Chondrocyte (in vitro differentiated cells): Measurements from ENCODE around the gene VANGL1. TPM values are rescaled to one million over a fixed set of nuclear protein-coding genes. Genes with fewer than 3 reads are reported as not detected.

Experiments
- DNase-seq: peaks from one replicate; pipeline ENCODE4 v3.0.0; 2021; ENCODE audit warnings: mixed read lengths, low spot score
- H3K27ac Mint-ChIP-seq: one replicate; pipeline ENCODE4 v1.8.0; 2021; ENCODE audit warnings: mild to moderate bottlenecking, moderate library complexity, mixed read lengths; ENCODE audit not compliant: unreplicated experiment
- H3K27me3 Mint-ChIP-seq: 2 replicates; pipeline ENCODE4 v1.8.0; 2021; ENCODE audit warnings: low read depth, mixed read lengths
- H3K36me3 Mint-ChIP-seq: 2 replicates; pipeline ENCODE4 v1.8.0; 2021; ENCODE audit warnings: low read depth, mixed read lengths
- H3K4me1 Mint-ChIP-seq: 2 replicates; pipeline ENCODE4 v1.8.0; 2021; ENCODE audit warnings: low read depth, mild to moderate bottlenecking, mixed read lengths
- H3K4me3 Mint-ChIP-seq: one replicate; pipeline ENCODE4 v1.8.0; 2021; ENCODE audit warnings: mild to moderate bottlenecking, moderate library complexity, mixed read lengths; ENCODE audit not compliant: unreplicated experiment
- H3K9me3 Mint-ChIP-seq: 2 replicates; pipeline ENCODE4 v1.8.0; 2021; ENCODE audit warnings: low read depth, mixed read lengths
- total RNA-seq: library from RNA; stranded (reverse); gene quantifications from 3 replicates; pipeline ENCODE4 v1.2.1, GENCODE V29; 2021
- TF ChIP-seq, protein P1 (sequence below): fragments of 200-600 bp; sonication (generic); IDR thresholded peaks from 2 replicates; pipeline ENCODE4 v1.5.0; 2021; ENCODE audit warnings: antibody characterized with exemption, mild to moderate bottlenecking, moderate library complexity

VANGL1 gene
- total RNA-seq, 1 donor from 2014 or later = 16.2 TPM

DNA sequence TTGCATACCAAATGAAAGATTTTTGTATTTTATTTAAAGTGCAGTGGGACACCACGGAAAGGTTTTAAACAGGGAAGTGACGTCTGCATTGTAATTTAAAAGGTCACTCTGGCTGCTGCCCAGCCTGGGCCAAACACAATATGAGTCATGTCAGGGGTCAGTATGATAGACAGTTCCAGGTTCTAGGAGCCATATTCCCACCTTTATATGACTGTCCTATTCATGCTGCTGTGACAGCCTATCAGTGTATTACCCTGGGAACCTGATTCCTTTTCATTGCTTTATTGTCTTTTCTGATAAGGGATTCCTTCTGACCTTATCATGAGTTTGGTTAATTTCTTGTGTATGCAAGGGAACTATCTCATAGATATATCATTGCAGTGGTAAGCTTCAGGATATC, 5.3 kb downstream of the VANGL1 start:
- Mint-ChIP-seq H3K27me3 (no peaks in the 10 kb centered on the region), H3K27ac (no peak overlapping the region), H3K4me1 (peaks cover 14% of the 10 kb centered on the region), H3K4me3 (no peak overlapping the region), H3K9me3 (no peaks in the 10 kb centered on the region), H3K36me3 (no peaks in the 10 kb centered on the region)
- TF ChIP-seq, protein P1, sequence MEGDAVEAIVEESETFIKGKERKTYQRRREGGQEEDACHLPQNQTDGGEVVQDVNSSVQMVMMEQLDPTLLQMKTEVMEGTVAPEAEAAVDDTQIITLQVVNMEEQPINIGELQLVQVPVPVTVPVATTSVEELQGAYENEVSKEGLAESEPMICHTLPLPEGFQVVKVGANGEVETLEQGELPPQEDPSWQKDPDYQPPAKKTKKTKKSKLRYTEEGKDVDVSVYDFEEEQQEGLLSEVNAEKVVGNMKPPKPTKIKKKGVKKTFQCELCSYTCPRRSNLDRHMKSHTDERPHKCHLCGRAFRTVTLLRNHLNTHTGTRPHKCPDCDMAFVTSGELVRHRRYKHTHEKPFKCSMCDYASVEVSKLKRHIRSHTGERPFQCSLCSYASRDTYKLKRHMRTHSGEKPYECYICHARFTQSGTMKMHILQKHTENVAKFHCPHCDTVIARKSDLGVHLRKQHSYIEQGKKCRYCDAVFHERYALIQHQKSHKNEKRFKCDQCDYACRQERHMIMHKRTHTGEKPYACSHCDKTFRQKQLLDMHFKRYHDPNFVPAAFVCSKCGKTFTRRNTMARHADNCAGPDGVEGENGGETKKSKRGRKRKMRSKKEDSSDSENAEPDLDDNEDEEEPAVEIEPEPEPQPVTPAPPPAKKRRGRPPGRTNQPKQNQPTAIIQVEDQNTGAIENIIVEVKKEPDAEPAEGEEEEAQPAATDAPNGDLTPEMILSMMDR = no peak
- DNase-seq = no peak

DNA sequence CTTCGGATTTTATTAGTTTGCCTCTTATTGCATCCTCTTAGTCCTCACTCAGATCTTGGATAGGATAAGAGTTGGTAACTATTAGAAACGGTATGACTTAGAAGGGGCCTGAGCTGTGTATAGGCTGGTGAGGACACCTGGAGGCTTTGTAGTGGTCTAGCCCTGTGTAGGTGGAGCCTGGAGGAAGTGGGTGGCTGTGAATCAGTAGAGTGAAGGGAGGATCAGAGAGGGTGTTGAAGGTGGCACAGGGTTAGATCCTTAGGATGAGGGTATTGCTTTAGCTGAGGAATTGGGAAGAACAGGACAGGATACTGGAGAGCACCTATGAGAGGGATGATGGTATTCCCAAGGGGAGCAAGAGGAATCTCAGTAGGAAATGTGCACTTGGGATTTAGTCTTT, 5.7 kb downstream of the VANGL1 start:
- TF ChIP-seq, protein P1 = no peak
- Mint-ChIP-seq H3K27me3 (no peaks in the 10 kb centered on the region), H3K27ac (no peak overlapping the region), H3K9me3 (no peaks in the 10 kb centered on the region), H3K4me3 (no peak overlapping the region), H3K4me1 (peaks cover 14% of the 10 kb centered on the region), H3K36me3 (no peaks in the 10 kb centered on the region)
- no peak for DNase-seq

DNA sequence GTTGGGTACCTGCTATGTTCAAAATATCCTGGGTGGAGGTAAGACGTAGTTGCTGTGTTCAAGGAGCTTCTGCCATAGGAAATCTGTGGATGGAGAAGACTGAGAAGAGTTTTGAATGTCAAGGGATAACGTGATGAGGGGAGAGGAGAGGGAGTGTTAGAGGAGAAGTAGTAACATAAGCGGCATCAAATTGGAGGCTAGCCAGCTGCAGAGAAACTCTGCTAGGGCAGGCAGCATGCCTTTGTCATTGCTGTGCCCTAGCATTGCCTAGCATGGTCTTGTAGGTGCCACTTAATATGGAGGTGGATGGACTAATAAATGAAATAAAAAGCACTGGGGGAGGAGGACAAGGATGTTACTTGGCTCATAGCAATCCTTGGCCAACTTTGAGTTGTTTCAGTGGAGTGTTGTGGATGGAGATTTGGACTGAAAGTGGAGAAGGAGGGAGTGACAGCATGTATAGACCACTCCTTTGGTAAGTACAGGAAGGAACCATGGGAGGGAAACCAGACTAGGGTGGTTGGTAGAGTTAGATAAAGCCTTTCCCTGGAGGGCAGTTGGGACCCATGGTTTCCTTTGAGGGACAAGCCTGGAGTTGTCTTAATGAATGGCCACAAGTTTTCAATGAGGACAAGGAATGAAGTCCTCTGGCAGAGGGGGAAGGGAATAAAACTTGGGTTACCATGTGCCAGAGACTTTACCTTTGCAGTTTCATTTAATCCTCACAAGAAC, 6.3 kb downstream of the VANGL1 start:
- H3K4me3 Mint-ChIP-seq = no peak overlapping the region
- no peaks in the 10 kb centered on the region for H3K9me3 Mint-ChIP-seq
- no peaks in the 10 kb centered on the region for H3K36me3 Mint-ChIP-seq
- H3K27ac Mint-ChIP-seq = no peak overlapping the region
- no peaks in the 10 kb centered on the region for H3K27me3 Mint-ChIP-seq
- TF ChIP-seq, protein P1 = no peak
- H3K4me1 Mint-ChIP-seq = peaks cover 9% of the 10 kb centered on the region
- DNase-seq = no peak

DNA sequence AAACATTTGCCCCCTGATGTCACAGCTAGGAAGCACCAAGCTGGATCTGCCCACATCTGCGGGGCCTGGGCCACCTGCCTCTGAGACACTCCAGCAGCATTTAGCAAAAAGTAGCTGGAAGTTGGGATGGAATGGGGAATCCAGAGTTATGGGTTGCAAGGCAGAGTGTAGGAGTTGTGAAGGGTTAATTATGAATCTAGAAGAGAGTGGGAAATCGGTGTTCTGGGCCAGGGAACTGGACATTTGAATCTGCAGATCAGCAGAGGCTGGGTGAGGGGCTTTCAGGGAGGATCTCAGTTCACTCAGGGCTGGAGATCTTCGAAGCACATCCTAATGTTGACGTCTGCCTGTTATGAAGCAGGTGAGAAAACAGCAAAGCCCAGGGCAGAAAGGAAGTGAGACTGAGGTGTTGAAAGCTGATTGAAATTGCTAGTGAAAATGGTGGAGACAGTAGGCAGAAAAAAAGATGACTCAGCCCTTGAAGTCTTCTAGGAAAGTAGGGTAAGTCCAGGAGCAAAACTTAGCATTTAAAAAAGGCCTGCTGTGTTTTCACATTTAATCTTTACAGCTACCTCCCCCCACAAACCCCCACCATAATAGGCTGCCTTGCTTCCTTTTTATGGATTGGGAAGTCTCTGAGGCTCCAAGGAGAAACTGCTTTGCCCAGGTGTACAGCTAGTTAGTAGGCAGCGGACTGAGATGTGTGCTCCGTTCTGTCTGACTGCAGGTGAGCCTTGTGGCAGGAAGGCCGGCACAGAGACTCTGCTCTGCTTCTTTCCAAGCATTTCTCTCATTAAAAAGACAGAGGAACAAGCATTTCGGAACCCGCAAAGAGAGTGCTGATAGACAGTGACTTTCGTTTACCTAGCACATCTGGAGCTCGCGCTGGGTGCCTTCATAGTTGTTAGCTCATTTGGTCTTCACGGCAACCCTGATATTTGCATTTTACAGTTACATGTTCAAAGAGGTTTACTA, 7.2 kb downstream of the VANGL1 start:
- TF ChIP-seq, protein P1 = no peak
- peaks cover 6% of the 10 kb centered on the region for H3K4me1 Mint-ChIP-seq
- no peak for DNase-seq
- H3K9me3 Mint-ChIP-seq = no peaks in the 10 kb centered on the region
- H3K4me3 Mint-ChIP-seq = no peak overlapping the region
- no peak overlapping the region for H3K27ac Mint-ChIP-seq
- H3K27me3 Mint-ChIP-seq = no peaks in the 10 kb centered on the region
- no peaks in the 10 kb centered on the region for H3K36me3 Mint-ChIP-seq

DNA sequence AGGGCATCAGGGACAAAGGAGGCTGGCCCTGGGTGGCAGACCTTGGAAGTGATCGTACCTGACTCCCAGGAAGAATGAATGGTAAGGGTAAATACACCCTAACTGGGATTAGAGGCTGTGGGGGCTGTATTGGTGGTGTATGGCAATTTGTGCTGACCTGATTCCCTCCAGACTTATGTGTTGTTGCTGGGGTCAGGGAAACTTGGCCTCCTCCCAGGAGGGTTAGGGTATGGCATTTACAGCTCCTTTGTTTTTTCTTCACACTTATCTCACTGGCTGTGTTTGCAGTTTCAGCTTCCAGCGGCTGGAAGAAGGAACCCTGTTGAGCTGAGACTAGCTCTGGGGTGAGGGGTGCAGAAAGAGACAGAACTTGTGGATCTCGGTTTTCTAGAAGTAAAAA, 8.2 kb downstream of the VANGL1 start:
- Mint-ChIP-seq H3K4me1 (peaks cover 14% of the 10 kb centered on the region), H3K27ac (peak overlapping the region; percentile 33), H3K36me3 (no peaks in the 10 kb centered on the region), H3K9me3 (no peaks in the 10 kb centered on the region), H3K27me3 (no peaks in the 10 kb centered on the region), H3K4me3 (peak overlapping the region; percentile 18)
- no peak for DNase-seq
- TF ChIP-seq, protein P1 = no peak
